ENCODE results near the gene GABRG3.

The GABRG3 gene

DNA sequence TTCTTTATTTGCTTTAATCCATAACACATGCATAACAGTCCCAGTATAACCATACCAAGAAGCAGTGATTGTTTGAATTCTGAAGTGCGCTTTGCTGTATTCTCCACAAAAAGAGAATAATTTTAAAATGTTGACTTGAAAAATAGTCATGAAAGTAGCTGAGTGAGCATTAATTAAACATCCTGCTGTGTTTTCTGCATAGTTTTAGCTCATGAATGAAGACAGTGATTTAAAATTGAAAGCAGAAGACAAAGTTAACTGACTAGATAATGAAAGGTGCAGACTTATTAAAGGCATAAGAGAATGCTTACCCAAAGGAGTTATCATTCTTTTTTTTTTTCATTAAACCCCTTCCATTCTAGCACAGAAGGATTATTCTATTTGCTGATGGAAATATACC, 143.5 kb downstream of the GABRG3 start:
- no peak for DNase-seq

DNA sequence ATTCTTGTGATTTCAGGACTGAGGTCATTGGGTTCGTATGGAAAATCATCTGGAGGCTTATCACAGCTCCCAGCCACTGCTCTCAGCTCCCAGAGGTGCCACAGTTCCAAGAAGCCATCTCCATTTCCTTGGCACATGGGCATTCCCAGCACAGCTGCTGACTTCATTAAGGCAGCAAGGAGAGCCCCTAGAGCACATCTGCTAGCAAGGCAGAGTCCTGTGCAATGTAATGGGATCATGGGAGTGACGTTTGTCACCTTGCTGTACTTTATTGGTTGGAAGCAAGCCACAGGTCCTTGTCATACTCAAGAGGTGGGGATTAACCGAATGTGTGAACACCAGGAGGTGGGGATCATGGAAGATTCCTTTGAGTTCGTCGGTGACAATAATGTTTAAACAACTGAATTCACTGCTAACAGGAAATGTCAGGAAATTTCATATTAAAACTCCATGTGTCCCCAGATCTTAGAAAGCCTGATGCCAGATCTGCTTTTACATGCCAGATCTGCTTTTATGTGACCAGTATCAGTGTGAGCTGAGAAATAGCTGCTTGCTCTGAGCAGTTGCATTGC, 148.8 kb downstream of the GABRG3 start:
- DNase-seq = no peak

DNA sequence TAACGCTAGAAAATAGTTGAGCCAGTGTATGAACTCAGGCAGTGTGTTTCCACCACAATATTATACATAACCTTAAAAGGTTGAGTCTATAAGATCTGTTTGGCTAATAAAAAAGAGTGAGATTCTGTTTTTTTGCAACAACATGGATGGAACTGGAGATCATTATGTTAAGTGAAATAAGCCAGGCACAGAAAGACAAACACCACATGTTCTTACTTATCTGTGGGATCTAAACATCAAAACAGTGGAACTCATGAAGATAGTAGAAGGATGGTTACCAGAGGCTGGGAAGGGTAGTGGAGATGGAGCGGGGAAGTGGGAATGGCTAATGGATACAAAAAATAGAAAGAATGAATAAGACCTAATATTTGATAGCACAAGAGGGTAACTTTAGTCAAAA, 150.7 kb downstream of the GABRG3 start:
- no peak for DNase-seq

DNA sequence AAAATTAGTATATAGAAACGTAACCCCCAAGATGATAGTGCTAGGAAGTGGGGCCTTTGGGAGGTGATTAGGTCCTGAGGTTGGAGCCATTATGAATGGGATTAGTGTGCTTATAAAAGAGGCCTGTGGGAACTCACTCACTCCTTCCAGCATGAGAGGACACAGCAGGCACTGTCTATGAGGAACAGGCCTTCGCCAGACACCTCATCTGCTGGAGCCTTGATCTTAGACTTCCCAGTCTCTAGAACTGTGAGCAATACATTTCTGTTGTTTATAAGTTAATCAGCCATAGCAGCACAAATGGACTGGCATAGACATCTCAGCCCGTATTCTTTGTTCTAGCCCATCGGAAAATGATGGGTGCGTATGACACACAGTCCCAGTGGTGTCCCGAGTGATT, 152.3 kb downstream of the GABRG3 start:
- DNase-seq = no peak

DNA sequence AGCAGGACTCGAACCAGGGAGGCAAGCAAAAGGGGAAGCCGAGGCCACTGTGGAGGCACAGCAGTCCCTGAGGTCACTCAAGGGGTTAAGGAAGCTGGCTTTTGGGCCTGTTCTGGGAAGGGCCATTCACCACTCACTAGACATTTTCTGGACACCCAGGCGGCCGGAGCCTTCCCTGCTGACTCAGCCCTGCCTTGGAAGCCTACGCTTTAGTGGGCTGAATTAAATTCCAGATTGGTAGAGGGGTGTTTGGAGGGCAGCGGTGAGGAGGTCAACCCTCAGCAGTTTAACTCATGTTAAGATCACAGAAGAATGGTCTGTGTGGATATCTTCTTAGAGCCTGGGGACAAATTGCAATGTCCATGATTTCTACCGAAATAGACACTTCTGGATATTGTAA, 152.8 kb downstream of the GABRG3 start:
- DNase-seq = no peak

DNA sequence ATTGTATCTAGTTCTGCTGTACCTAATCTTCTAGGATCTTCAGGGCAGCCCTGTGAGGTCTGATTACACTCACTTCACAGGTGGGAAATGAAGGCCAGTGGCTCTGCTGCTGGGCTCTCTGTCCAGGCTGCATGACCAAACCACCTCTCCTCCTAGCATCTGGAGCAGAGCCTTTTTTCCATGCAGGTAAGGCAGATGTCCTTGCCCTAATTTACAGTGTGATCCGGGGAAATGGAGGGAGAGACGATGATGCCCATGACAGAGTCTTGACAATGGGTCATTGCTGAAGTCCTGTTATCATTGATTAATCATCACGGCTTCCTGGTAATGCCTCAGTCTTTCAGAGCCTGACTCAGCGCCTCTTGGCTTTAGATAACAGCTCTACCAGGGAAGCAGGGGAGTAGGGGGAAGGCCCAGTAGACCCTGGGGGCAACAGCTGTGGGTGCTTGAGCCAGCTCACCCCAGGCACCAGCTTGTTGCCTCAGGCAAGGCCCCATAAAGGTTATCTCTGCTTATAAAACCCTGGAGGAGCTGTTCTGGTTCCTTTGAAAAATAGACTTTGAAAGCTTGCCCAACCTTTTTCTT, 153.4 kb downstream of the GABRG3 start:
- DNase-seq = no peak

DNA sequence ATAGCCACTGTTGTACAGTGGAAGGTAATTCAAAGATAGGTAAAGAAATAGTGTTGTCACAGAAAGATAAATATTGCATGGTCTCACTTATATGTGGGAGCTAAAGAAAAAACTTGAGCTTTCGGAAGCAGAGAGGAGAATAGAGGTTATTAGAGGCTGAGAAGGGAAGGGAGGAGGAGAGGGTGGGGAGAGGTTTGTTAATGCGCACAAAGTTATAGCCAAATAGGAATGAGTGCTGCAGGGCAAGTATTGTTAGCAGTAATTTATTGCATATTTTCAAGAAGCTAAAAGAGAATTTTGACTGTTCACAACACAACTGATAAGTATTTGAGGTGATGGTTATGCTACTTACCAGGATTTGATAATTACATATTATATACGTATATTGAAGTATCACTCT, 154.2 kb downstream of the GABRG3 start:
- no peak for DNase-seq

DNA sequence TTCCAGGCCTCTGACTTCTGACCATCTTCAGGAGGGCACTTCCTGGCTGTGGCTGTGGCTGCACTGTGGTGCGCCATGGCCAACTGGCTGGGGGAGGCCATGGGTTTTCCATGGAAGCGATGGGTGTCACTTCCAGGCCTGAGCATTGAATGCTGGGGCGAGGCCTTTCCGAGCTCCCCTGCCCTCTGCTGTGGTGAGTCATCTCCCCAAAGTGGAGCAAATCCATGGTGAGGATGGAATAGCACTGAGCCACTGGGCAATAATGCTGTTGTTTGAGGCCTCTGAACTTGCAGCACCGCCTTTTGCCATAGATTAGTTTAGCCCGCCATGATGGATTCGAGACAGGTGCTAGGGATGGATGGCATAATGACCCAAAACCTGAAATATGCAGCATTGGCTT, 155.5 kb downstream of the GABRG3 start:
- no peak for DNase-seq

DNA sequence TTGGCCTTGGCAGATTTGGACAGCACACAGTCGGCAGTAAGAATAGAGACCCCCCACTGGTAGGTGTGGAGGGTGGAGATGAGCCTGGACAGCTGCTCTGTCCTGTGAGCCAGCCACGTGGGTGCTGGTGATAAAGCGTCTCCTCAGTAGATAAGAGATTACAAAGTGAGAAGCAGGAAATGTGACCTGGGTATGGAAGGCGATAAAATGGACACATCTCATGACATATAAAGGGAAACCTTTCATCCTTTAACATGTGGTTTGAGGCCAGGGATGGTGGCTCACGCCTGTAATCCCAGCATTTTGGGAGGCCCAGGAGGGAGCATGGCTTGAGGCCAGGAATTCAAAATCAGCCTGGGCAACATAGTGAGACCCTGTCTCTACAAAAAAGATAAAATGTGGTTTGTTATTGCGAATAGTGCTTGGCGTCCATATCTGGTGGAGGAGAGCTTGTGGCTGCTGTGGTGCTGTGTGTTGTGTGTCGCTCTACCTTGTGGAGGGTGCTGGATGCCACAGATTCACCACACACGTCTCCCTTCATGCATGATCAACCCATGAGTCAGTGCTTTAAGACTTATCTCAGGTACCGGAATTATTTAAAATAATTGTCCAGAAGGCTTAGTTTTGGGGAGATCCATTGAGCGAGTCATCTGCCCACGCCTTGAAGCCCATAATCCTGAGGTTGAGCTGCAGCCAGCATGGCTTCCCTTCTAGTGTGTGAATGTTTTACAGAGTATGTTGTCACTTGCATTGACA, 157.0 kb downstream of the GABRG3 start:
- DNase-seq = no peak

DNA sequence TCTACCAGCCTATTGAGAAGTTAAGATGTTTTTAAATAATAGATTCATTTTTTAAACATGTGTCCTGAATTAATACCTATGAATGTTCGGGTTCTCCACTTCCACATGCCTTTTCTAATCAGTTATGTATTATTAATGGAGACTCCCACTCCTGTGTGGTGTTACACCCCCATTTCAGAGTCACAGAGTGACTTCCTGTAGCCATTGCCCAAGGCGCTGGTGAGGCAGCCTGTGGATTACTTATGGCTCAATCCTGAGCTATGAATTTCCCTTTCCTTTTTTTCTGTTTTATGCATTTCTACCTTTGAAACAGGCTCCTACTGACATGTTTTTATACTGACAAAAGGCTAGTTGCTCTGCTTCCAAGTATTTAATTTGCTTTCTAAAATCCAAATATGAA, 162.3 kb downstream of the GABRG3 start:
- DNase-seq = no peak

DNA sequence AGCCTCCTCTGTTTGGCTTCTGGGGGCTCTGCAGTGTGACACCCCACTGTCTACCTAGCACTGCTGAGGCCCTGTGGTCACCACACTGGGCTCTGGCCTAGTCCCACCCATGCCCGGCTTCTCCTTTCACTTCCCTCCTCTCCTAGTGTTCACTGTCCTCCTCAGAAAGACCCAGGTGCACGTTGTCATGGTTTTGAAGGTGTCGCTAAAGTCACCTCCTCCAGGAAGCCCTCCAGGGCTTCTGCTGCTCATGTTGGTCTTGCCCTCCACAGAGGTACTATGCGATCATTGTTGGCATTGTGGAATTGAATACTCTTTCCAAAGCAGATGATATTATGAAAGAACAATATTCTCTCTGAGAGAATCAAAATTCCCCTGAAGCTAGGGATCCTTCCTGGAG, 163.5 kb downstream of the GABRG3 start:
- no peak for DNase-seq

DNA sequence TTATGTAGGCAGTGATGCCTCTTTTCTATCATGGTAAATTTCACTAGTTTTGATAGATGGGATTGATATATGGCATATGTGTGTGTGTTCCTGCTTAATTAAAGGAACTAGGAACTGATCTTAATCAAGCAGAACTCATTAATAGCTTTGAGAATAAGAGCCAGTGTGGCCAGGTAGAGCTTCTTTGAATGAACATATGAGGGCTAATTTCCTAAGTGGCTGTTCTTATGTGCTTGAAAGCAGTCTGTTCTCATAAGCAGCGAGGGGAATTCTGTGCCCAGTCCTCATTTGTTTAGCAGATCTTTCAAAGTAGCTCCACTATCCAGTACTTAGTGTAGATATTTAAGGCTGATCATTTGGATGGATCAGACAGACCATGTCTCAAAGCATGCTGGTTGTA, 164.2 kb downstream of the GABRG3 start:
- no peak for DNase-seq

DNA sequence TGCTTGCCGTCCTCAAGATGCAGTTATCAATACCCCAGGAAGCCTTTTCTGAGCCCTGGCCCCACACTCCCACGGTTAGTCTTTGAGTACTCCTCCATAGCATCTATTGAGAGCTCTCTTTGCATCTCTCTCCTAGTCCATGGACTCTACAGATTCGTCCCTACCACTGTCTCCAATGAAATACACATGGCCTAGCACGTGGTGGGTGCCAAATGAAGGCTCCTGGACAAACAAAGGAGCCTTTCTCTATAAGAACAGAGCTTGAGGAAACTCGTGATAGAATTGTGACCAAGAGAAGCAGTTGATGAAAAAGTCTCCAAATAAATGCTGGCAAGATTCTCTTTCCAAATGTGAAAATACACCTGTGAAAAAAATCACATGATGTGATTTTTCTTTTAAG, 166.1 kb downstream of the GABRG3 start:
- no peak for DNase-seq

DNA sequence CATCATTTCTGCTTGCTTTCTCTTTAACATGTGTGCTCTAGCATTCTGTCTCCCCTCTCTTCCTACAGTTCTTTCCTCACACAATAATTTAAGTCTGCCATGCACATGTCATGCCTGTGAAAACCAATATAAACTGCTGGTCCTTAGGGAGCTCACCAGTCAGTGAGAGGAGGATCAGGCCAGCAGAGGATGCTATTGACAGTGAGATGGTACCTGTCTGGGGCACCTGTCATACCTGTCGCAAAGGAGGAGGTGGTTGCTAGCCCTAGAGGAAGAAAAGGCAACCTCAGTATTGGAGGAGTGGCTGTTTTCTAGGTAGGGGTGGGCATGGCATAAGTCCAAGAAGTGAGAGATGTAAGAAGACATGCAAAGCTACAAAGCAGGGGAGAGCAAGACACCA, 194.6 kb downstream of the GABRG3 start:
- DNase-seq = no peak

DNA sequence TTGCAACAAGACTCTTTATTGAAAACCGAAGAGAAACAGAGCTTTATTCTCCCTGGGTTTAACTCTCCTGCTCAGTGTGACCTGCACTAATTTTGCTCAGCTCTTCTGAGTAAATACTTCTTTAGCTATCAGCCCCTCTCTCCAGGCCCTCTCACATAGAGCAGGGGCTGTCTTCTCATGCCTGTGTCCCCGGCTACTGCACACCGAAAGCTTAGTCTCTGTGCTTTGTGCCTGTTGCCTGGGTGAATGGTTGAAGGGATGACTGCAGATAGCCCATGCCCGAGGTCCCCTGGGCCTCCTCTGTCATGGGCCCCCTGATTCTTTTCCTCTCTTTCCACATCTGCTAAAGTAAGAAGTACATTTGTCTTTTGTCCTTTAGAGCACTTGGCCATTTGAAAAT, 195.9 kb downstream of the GABRG3 start:
- no peak for DNase-seq

DNA sequence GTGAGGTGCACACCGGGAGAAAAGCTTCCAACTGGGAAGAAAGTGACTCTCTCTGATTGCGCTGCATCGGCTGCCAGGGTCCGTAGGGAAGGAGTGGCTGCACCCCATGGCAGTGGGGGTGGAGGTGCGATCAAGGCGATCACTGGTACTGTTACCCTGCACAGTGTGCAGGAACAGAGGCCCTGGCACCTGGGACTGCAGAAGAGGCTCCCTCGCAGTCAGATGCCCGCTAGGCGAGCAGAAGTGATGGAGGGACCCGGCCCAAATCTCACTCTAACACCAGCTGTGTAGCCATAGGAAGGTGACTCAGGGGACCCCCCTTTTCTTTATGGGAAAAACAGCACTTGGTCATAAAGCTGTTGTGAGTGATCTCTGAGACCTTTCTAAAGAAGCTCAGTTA, 196.8 kb downstream of the GABRG3 start:
- no peak for DNase-seq

DNA sequence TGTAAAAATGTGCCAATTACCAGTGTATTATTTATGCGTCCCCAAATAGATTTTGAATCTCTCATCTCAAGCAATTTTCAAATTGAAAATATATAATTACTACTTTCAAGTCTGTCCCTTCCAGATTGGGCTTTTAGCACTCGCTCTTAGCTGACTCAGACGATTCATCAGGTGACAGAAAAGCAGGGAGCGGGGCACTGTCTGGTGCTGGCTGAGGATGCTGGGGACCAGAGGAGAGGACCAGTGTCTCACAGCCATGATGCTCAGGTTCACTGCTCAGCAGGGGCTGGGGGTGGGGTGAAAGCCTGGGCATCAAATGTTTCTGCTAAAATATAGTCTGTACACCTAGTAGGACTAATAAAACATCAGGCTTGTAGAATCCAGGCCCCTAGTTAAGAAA, 199.9 kb downstream of the GABRG3 start:
- DNase-seq = no peak

DNA sequence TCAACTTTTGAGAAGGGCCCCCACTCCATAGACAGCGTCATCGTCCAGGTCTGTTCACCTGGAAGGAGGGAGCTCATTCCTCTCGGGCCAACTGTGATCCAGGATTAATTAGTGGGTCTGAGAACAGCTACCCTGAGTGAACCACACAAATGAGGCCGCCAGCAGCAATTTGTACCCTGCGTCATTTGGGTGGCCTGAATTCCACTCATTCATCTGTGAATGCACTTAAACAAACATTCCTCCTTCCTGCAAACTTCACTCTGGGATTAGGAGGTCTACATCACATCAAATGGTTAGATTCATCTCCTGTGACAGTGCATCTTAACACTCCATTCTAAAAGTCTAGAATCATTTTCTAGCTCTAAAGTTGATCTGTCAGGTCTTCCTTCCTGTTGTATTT, 201.8 kb downstream of the GABRG3 start:
- DNase-seq = no peak

DNA sequence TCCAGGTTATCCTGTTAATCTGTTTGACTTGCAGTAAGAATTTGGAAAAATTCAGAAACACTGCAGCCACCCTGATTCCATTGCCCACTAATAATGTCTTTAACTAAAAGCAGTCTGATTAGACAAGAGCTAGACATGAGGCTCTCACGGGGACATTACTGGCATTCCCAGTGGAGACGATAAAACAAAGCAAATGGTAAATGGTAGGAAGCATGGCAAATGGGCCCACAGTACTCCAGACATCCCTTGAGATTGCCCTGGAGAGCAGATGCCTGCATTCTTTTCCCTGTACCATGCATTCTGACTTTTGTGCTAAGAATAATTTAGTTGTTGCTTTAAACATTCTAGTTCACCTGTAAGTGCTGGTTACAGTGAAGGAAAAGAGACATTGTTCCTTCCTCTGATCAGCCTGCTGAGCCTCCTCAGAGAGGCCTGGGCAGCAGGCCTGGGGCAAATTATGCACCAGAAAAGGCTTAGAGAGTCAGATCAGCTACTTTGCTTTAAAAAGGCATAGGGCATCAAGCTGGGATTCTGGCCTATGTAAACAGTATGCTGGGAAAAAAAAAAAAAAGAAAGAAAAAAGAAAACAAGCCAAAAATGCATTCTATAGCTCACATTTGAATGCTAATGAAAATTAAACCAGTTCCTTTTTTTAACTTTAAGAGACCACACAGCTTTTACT, 204.6 kb downstream of the GABRG3 start:
- DNase-seq = no peak

DNA sequence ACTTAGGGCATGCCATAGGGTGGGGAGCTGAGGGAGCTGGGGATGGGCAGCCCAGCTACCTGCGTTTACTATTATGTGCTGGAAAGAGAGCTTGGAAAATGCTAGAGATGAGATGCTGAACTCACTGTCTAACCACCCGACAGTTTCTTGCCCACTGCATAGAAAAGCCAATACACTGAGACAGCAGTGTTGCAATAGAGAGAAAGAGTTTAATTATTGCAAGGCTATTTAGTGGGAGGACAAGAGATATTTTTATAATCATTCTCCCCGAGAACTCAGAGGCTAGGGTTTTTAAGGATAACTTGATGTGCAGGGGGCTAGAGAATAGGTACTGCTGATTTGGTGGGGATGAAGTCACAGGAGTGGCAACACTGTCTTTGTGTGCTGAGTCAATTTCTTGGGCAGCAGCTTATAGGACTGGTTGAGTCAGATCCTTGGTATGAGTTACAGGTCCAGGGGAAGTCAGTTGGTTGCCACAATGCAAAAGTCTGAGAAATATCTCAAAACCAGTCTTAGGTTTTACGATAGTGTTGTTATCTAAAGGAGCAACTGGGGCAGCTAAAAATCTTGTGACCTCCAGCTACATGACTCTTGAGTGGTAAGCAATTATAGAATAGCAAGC, 205.9 kb downstream of the GABRG3 start:
- no peak for DNase-seq

DNA sequence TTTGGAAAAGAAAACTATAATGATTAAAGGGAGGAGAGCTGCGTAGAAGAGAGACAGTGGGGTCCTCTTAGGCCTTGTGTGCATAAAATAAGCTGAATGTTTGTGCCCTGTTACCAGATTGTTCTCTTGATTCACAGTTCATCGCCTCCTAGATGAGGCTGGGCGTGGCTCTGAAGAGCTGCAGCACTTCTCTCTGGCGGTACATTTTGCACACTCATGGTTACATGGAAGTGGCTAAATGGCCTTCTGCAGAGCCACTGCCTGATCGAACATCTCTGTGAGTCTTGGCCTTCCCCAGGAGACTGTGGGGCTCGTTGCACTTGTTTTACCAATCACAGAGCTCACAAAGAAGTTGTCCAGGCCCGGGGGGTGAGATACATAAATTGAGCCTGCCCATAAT, 208.8 kb downstream of the GABRG3 start:
- no peak for DNase-seq

DNA sequence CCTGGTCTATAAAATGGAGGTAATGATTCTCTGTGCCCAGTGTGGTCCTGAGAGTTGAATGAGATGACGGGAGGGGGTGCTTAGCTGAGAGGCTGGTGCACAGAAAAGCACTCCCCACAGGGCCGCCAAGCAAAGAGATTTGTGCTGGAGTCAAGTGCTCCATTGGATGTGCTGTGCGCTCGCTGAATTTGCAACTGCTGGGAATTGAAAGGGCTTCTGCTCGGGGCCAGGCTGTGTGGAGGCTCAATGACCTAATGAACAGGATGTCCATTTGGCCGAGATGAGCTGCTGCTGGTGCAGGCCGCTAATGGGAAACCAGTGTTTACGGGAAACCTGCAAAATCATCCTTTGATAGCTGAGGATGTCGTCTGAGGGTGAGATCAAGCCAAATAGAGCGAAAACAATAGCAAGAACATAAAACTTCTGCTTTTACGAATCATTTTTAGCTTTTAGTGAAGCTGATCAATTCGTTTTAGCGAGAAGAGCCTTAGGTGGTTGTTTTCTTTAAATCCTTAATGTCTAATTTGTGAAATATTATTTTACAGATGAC, 211.7 kb downstream of the GABRG3 start:
- no peak for DNase-seq

DNA sequence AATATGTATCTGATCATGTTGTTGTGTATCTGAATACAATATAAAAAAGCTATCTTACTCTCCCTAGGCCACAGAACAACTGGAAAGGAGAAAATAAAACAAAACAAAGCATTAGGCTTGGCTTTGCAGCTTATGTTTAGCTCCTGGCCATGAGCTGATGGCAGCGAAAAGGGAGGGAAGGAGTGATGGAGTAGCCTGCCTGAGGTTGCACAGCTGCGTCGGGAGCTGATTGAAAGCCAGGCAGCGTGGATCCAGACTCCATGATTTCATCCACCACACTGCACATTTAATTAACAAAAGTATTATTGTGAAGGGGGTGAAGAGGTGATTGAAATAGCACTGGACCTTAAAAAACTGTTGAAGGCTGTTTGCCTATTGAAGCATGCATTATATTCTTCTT, 212.2 kb downstream of the GABRG3 start:
- no peak for DNase-seq
